Natural killer cell (primary cell): ENCODE results near the gene ANKRD13C. TPM values are rescaled to one million over a fixed set of nuclear protein-coding genes. Genes with fewer than 3 reads are reported as not detected.

Experiments
- ATAC-seq, 3 donors: fragments of 150-1000 bp in 2 of 3; fragments of 200-7000 bp in 1 of 3; cut with Tn5 transposase; 1 replicate in 1 of 3; 2 replicates in 2 of 3; pipeline ENCODE4 v1.10.0; 2021; ENCODE audit warnings: mild to moderate bottlenecking in 2 of 3, moderate library complexity in 2 of 3
- DNase-seq, 2 donors: peaks; one replicate each; pipeline versions ENCODE4 v3.0.0 to v3.0.0-alpha.2; 2013 to 2021; ENCODE audit warnings: mixed read lengths in 1 of 2
- H3K27ac ChIP-seq: one replicate; pipeline ENCODE4 v1.5.1; 2013; ENCODE audit warnings: mild to moderate bottlenecking, low read length
- H3K27me3 ChIP-seq: one replicate; pipeline ENCODE4 v1.6.1; 2013; ENCODE audit warnings: low read length; ENCODE audit not compliant: control insufficient read depth, insufficient read depth
- H3K36me3 ChIP-seq: one replicate; pipeline ENCODE4 v1.6.1; 2013; ENCODE audit warnings: low read length; ENCODE audit not compliant: control insufficient read depth, insufficient read depth
- H3K4me1 ChIP-seq: one replicate; pipeline ENCODE4 v1.6.1; 2013; ENCODE audit warnings: low read length; ENCODE audit not compliant: control insufficient read depth, insufficient read depth
- H3K4me3 ChIP-seq: one replicate; pipeline ENCODE4 v1.5.1; 2013; ENCODE audit warnings: low read length
- H3K9me3 ChIP-seq: one replicate; pipeline ENCODE4 v1.6.1; 2013; ENCODE audit warnings: low read length; ENCODE audit not compliant: control insufficient read depth, insufficient read depth
- H3K27ac Mint-ChIP-seq, 2 donors: one replicate each; pipeline ENCODE4 v1.8.0; 2022; ENCODE audit warnings: mild to moderate bottlenecking in 2 of 2, mixed read lengths in 2 of 2, moderate library complexity in 1 of 2
- H3K27me3 Mint-ChIP-seq, 2 donors: one replicate each; pipeline ENCODE4 v1.8.0; 2022; ENCODE audit warnings: low read depth in 2 of 2, mixed read lengths in 2 of 2
- H3K36me3 Mint-ChIP-seq: one replicate; pipeline ENCODE4 v1.8.0; 2022; ENCODE audit warnings: mixed read lengths
- H3K4me1 Mint-ChIP-seq, 2 donors: one replicate each; pipeline ENCODE4 v1.8.0; 2022; ENCODE audit warnings: mixed read lengths in 2 of 2
- H3K4me3 Mint-ChIP-seq: one replicate; pipeline ENCODE4 v1.8.0; 2022; ENCODE audit warnings: mild to moderate bottlenecking, moderate library complexity, mixed read lengths
- H3K9me3 Mint-ChIP-seq, 2 donors: one replicate each; pipeline ENCODE4 v1.8.0; 2022; ENCODE audit warnings: mixed read lengths in 2 of 2
- CTCF ChIP-seq: fragments of 200-600 bp; IDR thresholded peaks from one replicate; pipeline ENCODE4 v1.8.0; 2022; ENCODE audit warnings: antibody characterized with exemption
- whole genome bisulfite sequencing: methylation state at CpG from one replicate; pipeline ENCODE4 v1.1.7; 2013; ENCODE audit warnings: missing lambda C conversion rate; ENCODE audit not compliant: insufficient coverage; 5-methylcytosine and 5-hydroxymethylcytosine counted together
- intact Hi-C: fragments of 100-400 bp; cut with micrococcal nuclease; formaldehyde crosslinking; loops from one replicate; pipeline ENCODE4 v1.14.2; 2022
- total RNA-seq, 4 donors: library from RNA; stranded (reverse); fragments of 120-200 nt in 1 of 4; gene quantifications; one replicate each; pipeline versions ENCODE4 v1.2.3 to v1.2.4, GENCODE V29; 2013 to 2022

ANKRD13C gene
- total RNA-seq, 3 donors from 2014 or later (not counting 1 experiment from before 2014, with no cell fraction given): 32.2 to 33.7 (median 32.8) TPM

- Histone ChIP-seq H3K4me1 (no peaks in the 10 kb centered on the region), H3K27me3 (no peaks in the 10 kb centered on the region), H3K9me3 (no peaks in the 10 kb centered on the region), H3K36me3 (no peaks in the 10 kb centered on the region), H3K4me3 (no peak overlapping the region), H3K27ac (no peak overlapping the region)
- Mint-ChIP-seq H3K27me3 (peaks cover 19 to 33% of the 10 kb centered on the region in 2 donors), H3K36me3 (no peaks in the 10 kb centered on the region), H3K4me1 (no peaks in the 10 kb centered on the region), H3K9me3 (no peaks in the 10 kb centered on the region), H3K4me3 (no peak overlapping the region), H3K27ac (no peak overlapping the region)
- DNase-seq: no peak
- TF ChIP-seq CTCF: no peak
- WGBS: no CpG with 5 or more reads among the region's 1 CpG
- intact Hi-C loops: no loop called here
- ATAC-seq: no peak
Measured at GRCh38 chr1:70400335-70400734, 45.8 kb upstream of the ANKRD13C start.

- intact Hi-C loops: no loop called here
- no peaks in the 10 kb centered on the region for H3K27me3 ChIP-seq
- no peak overlapping the region for H3K27ac ChIP-seq
- Mint-ChIP-seq H3K4me1 (no peaks in the 10 kb centered on the region), H3K4me3 (no peak overlapping the region), H3K9me3 (no peaks in the 10 kb centered on the region), H3K27ac (no peak overlapping the region), H3K36me3 (no peaks in the 10 kb centered on the region), H3K27me3 (peaks cover 10 to 22% of the 10 kb centered on the region in 2 donors)
- TF ChIP-seq CTCF: no peak
- H3K36me3 ChIP-seq: no peaks in the 10 kb centered on the region
- ATAC-seq (no peak), DNase-seq (no peak)
- H3K4me1 ChIP-seq: no peaks in the 10 kb centered on the region
- no peak overlapping the region for H3K4me3 ChIP-seq
- WGBS: 85% methylated on average over 3 of the region's 7 CpGs
- no peaks in the 10 kb centered on the region for H3K9me3 ChIP-seq
Measured at GRCh38 chr1:70397013-70397412, 42.5 kb upstream of the ANKRD13C start.

- intact Hi-C loops: no loop called here
- Histone ChIP-seq H3K27ac (no peak overlapping the region), H3K36me3 (no peaks in the 10 kb centered on the region), H3K9me3 (no peaks in the 10 kb centered on the region), H3K4me1 (no peaks in the 10 kb centered on the region), H3K4me3 (no peak overlapping the region), H3K27me3 (no peaks in the 10 kb centered on the region)
- H3K4me1 Mint-ChIP-seq: no peaks in the 10 kb centered on the region
- no peak for TF ChIP-seq CTCF
- peaks cover 10 to 22% of the 10 kb centered on the region in 2 donors for H3K27me3 Mint-ChIP-seq
- H3K27ac Mint-ChIP-seq: no peak overlapping the region
- no peak overlapping the region for H3K4me3 Mint-ChIP-seq
- ATAC-seq (no peak), DNase-seq (no peak)
- no peaks in the 10 kb centered on the region for H3K36me3 Mint-ChIP-seq
- no peaks in the 10 kb centered on the region for H3K9me3 Mint-ChIP-seq
- 82% methylated on average over 2 of the region's 2 CpGs for WGBS
Measured at GRCh38 chr1:70396607-70397006, 42.1 kb upstream of the ANKRD13C start.

- Mint-ChIP-seq H3K4me3 (no peak overlapping the region), H3K9me3 (no peaks in the 10 kb centered on the region), H3K27ac (no peak overlapping the region), H3K27me3 (peaks cover 17 to 34% of the 10 kb centered on the region in 2 donors), H3K36me3 (no peaks in the 10 kb centered on the region), H3K4me1 (no peaks in the 10 kb centered on the region)
- ATAC-seq: no peak
- Histone ChIP-seq H3K4me3 (no peak overlapping the region), H3K9me3 (no peaks in the 10 kb centered on the region), H3K4me1 (no peaks in the 10 kb centered on the region), H3K36me3 (no peaks in the 10 kb centered on the region), H3K27ac (no peak overlapping the region), H3K27me3 (no peaks in the 10 kb centered on the region)
- no peak for TF ChIP-seq CTCF
- intact Hi-C loops: no loop called here
- no peak for DNase-seq
Measured at GRCh38 chr1:70392626-70393025, 38.1 kb upstream of the ANKRD13C start.
